ENCODE measurements around the gene TLL1.

TLL1 gene

GRCh38 chr4:165894159-165894558 is 21.1 kb downstream of the TLL1 start:
- no peak for DNase-seq (ENCODE audit: low spot score)

GRCh38 chr4:165905405-165906027 is 32.5 kb downstream of the TLL1 start:
- DNase-seq (ENCODE audit: low spot score) = no peak

- DNase-seq (ENCODE audit: low spot score) = no peak
These were observed 33.2 kb downstream of the TLL1 start for GRCh38 chr4:165906272-165906671.

DNA sequence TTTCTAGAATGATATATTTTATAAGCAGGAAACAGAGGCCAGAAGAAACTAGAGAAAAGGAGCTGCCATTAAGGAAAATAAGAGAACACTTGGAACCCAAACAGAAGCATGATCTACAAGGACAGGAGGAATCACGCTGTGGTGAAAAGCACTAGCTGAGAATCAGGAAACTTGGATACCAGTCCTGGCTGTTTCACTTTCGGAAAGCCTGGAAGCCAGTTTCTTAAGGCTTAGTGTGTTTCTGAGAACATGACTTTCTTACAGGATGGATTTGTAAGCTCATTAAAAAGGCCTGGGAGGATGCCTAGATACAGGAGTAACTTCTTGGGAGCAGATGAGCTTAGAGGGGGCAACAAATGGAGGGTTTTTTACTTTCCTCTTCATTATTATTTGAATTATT is 36.9 kb downstream of the TLL1 start:
- no peak for DNase-seq (ENCODE audit: low spot score)

DNA sequence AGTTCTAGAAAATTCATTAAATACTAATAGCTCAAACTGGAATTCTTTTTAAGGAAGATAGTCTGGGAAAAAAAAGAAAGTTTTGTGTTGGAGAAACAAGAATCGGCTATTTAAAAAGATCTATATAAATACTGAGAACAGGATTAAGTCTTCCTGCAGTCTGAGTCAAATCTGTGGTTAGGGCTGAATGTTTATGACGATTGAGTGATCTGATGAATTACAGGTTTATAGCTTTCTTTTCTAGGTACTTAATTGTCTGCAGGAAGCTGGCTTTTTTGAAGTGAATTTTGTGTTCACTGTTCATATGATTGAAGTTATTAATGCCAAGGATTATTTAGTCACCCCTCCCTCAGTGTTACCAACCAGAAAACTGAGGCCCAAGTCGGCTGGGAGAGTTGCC is 42.2 kb downstream of the TLL1 start:
- DNase-seq (ENCODE audit: low spot score) = no peak

GRCh38 chr4:165921546-165921945 is 48.5 kb downstream of the TLL1 start:
- DNase-seq (ENCODE audit: low spot score) = no peak

DNA sequence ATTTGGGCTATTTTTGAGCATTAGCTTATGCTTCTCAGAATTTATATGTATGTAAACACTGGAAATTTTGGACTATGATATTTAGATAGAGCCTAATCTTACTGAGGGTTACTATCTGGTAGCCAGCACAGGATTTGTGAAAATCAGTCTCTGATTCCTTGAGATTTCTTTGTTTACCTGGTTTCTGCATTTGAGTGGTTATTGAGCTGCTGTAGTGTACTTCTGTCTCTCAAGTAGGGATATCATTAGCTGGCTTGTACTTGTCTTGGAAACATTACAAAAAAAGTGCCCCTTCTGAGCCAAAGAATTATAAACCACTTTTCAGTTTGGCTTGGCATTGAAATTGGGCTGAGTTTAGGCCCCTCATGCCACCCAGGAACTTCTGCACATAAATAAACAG is 49.7 kb downstream of the TLL1 start:
- DNase-seq (ENCODE audit: low spot score) = no peak

GRCh38 chr4:165926307-165926706 is 53.3 kb downstream of the TLL1 start:
- DNase-seq (ENCODE audit: low spot score) = no peak

- no peak for DNase-seq (ENCODE audit: low spot score)
These were observed 54.3 kb downstream of the TLL1 start for GRCh38 chr4:165927366-165927765.

GRCh38 chr4:165927815-165928214 is 54.8 kb downstream of the TLL1 start:
- no peak for DNase-seq (ENCODE audit: low spot score)

DNA sequence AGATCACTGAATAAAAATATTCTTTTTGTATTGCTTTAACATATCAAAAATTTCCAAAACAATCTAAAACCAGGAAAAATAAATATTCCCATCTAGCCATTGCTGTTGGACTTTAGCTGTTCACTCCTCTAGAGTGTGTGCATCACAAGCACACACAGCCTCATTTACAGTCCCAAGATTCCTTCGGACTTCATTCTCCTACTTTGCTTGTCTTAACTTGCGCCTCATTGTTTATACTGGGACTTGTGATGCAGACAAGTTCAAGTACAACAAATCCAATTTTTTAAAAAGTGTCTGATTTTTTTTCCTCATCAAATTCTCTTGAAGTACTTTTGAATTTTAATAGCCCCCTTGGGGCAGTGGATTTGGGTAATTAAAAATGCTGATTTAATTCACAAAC is 55.6 kb downstream of the TLL1 start:
- DNase-seq (ENCODE audit: low spot score) = no peak

DNA sequence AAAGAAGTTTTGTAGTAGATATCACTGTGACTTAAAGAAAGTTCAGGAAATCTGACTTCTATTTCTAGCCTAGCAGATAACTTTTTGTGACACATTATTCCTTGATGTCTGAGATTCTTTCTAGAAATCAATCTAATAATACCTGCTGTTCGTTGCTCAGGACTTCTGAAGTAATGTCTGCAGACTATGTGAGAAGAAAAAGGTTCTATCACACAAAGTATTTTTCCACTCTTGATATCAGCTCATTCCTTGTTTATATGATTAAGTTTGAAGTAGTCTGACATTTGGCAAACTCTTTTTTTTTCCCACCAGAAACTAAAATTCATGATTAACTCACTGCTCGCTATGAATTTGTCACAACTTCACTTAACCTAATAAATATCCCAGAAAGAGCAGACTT is 56.6 kb downstream of the TLL1 start:
- DNase-seq (ENCODE audit: low spot score) = no peak

- no peak for DNase-seq (ENCODE audit: low spot score)
These were observed 58.7 kb downstream of the TLL1 start for GRCh38 chr4:165931741-165932140.

DNA sequence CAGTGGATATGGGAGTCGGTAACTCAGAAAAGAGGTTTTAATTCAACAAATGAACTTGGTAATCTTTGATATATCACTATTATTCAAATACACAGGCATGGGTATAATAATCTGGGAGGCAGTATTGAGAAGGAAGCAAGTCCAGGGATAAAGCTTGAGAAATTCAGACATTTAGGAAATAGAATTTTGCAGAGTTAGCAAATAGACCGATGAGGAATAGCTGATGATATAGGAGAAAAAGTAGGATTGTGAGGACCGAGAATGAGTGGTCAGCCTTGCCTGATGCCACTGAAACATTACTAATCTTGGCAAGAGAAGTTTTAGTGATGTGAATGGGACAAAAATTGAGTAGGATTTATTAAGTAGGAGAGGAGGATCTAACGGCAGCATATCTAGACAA is 71.9 kb downstream of the TLL1 start:
- no peak for DNase-seq (ENCODE audit: low spot score)

DNA sequence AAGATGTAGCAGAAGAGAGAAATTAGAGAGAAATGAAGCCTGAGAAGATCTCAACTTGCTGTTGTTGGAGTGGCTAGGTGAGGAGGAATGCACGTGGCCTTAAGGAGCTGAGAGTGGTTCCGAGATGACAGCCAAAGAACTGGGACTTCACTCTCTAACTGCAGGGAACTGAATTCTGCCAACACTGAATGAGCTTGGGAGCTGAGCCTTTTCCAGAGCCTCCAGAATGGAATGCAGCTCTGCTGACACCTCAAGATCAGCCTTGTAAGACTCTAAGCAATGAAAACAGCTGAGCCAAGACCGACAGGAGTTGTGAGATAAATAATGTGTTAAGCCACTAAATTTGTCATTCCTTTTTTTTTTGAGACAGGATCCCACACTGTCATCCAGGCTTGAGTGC is 73.0 kb downstream of the TLL1 start:
- no peak for DNase-seq (ENCODE audit: low spot score)

DNA sequence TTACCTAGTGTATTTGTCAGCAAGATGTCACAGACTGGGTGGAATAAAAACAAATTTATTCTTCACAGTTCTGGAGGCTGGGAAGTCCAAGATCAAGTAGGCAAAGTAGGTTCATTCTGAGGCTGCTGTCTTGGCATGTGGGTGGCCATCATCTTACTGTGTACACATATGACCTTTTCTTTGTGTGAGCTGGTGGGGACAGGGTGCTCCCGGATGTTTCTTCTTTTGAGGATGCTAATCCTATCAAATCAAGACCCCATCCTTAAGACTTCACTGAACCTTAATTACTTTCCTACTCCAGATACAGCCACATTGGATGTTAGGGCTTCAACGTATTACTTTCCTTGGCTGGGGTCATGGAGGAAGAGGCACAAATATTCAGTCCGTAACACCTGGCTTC is 74.0 kb downstream of the TLL1 start:
- no peak for DNase-seq (ENCODE audit: low spot score)

DNA sequence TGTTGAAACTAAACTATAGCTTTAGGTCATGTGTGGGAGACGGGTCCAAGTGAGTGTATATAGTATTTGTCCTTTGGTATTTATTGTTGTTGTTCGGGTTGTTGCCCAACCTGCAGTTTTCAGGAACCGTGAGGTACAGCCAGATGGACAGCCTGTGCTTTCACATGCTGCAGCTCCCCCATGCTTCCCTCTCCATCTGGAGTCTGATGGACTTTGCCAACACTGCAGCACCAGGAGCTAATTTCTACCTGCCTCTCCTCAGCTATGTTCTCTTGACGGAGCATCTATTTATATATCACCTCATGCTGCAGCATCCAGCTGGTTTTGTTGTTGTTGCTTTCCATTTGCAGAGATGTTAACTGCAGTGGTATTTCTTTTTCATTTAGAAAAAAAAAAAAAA is 80.1 kb downstream of the TLL1 start:
- DNase-seq (ENCODE audit: low spot score) = no peak

GRCh38 chr4:165963621-165964020 is 90.6 kb downstream of the TLL1 start:
- no peak for DNase-seq (ENCODE audit: low spot score)

DNA sequence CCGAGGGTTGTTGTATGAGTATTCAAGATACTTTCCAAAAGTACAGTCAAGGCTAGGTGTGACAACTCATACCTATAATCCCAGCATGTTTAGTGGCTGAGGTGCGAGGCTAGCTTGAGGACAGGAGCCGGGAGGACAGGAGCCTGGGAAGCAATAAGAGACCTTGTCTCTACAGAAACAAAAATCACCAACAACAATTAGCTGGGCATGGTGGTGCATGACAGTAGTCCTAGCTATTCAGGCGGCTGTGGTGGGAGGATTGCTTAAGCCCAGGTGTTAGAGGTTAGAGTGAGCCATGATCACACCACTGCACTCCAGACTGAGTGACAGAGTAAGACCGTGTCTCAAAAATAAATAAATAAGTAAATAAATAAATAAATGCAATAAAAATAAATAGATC is 91.6 kb downstream of the TLL1 start:
- no peak for DNase-seq (ENCODE audit: low spot score)

- no peak for DNase-seq (ENCODE audit: low spot score)
These were observed 92.5 kb downstream of the TLL1 start for GRCh38 chr4:165965503-165965902.

DNA sequence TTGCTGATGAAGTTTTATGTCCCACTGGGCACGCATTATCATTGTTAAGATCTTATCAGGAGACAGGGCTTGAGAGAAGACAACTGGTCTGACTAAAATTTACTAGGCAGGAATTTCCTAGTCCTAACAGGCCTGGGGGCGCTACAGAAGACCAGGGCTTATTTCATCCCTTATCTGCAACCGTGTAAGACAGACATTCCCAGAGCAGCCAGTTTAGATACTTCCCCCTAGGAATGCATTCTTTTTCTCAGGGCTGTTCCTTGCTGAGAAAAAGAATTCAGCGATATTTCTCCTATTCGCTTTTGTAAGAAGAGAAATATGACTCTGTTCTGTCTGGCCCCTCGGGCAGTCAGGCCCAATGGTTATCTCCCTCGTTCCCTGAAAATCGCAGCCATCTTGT is 93.8 kb downstream of the TLL1 start:
- no peak for DNase-seq (ENCODE audit: low spot score)

DNA sequence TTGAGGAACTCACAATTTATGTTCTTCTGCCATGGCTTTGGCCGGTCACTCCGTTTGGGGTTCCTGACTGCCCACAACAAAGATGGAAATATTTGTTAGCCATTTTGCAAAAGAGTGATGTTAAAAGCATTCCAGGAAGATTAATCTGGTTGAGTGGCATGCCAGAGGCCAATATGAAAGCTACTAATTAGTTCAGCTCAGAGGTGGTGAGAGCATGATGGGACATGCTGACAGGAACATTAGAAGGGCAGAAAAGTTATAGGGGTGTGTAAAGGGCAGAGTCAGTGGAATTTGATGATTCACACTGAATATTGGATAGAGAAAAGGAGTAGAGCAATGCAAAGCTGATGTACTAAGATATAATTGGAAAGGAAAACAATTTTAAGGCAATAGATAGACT is 94.4 kb downstream of the TLL1 start:
- DNase-seq (ENCODE audit: low spot score) = no peak

DNA sequence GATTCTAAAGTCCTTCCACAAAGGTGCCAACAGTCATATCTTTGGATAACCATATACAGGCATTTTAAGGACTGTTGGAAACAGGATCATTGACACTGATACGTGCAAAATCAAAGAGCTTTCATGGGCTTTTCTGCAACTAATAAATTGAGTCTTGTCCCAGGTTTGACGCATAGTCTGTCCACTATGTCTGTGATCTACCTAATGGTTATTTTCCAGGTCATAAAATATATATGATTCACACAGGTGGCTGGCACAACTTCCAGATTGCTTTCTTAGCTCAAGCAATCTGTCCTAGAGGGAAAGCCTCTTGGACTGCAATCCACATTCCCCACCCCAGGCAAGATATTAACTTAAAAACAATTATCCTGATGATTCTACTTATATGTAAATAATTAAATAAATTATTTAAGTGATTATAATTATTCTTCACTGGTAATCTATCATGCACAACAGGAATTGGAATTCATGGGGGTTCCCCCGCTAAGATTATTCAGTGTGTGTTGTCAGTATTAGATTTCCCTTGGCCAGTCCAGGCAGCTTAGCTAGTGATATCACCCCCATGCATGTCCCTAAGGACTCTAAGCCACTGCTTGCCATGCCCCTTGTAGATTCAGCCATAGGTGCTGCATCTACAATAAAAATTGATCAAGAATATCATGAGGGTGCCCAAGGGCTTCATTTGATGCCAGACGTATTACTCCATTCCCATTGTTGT is 97.8 kb downstream of the TLL1 start:
- DNase-seq (ENCODE audit: low spot score) = no peak

DNA sequence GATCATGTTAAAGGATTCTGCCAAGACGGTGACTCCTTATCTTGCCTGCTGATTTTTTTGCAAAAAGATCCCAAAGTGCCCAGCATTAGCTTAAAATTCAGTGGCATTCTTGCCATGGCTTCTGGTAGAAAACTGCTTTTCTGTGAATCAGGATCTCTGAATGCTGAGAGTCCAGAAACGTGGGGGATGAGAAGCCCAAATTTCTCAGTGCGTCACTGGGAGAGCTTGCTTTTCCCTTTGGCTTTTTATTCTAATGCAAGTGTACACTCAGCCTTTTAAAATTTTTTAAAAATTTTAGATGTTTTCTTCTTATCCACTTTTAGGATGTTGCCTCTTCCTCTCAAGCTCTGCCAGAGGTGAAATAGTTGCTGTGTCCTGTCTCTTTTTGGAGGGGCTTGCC is 98.4 kb downstream of the TLL1 start:
- DNase-seq (ENCODE audit: low spot score) = no peak

Measured in NAMALWA (cell line).